Measurements from ENCODE around the gene MRPS18A. TPM values are rescaled to one million over a fixed set of nuclear protein-coding genes. Genes with fewer than 3 reads are reported as not detected.

The MRPS18A gene
- total RNA-seq (2014; rRNA removed; shearing (Covaris generic)) = 47.9 and 57.6 TPM in 2 replicates

- H3K9me3 ChIP-seq (replicated peaks) = no peaks in the 10 kb centered on the region
- peak within 1 kb of the TSS; percentile 59 for H3K4me3 ChIP-seq
- H3K36me3 ChIP-seq = peaks cover 14% of the 10 kb centered on the region
- no peaks in the 10 kb centered on the region; the same call in 1 of the 2 replicates for H3K27me3 ChIP-seq (replicated peaks)
- peak; percentile 59 to 78 for DNase-seq (ENCODE audit: low read depth in 1 of 2, low spot score in 2 of 2)
- H3K4me1 ChIP-seq (replicated peaks) = peaks cover 18% of the 10 kb centered on the region
- H3K27ac ChIP-seq = peak within 1 kb of the TSS; percentile 35
These were observed at the start of gene MRPS18A for GRCh38 chr6:43687437-43688347. TSS of gene MRPS18A (minus strand) at chr6:43687791. CDS start at chr6:43687779, 12 bp downstream.

DNA sequence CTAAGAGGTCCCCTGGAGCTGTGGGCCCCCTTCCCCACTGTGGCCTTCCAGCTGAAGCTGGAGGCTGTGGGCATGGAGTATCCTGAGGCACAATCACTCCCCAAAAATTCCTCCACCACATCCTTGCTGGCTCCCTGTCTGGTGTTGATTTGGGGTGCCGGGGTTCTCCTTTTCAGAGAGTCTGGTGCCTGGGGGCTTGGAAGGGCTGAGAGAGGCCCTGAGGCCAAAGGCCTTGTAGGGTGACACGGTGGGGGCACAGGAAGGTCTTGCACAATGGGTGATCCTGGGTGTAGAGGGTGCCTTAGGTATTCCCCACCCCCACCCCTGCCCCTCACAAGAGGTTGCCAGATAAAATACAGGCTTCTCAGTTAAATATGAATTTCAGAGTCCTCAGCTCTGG is 49.3 kb upstream of the MRPS18A start:
- DNase-seq (ENCODE audit: low read depth in 1 of 2, low spot score in 2 of 2) = no peak
- no peaks in the 10 kb centered on the region for H3K27me3 ChIP-seq (replicated peaks)
- no peak overlapping the region for H3K4me3 ChIP-seq
- H3K36me3 ChIP-seq = no peaks in the 10 kb centered on the region
- no peak overlapping the region for H3K27ac ChIP-seq
- no peaks in the 10 kb centered on the region for H3K9me3 ChIP-seq (replicated peaks)
- no peaks in the 10 kb centered on the region for H3K4me1 ChIP-seq (replicated peaks)

- H3K36me3 ChIP-seq = no peaks in the 10 kb centered on the region
- DNase-seq (ENCODE audit: low read depth in 1 of 2, low spot score in 2 of 2) = no peak
- H3K4me3 ChIP-seq = no peak overlapping the region
- no peak overlapping the region for H3K27ac ChIP-seq
- no peaks in the 10 kb centered on the region for H3K4me1 ChIP-seq (replicated peaks)
- no peaks in the 10 kb centered on the region for H3K9me3 ChIP-seq (replicated peaks)
- H3K27me3 ChIP-seq (replicated peaks) = no peaks in the 10 kb centered on the region
These were observed 48.7 kb upstream of the MRPS18A start for GRCh38 chr6:43736211-43736786.

DNA sequence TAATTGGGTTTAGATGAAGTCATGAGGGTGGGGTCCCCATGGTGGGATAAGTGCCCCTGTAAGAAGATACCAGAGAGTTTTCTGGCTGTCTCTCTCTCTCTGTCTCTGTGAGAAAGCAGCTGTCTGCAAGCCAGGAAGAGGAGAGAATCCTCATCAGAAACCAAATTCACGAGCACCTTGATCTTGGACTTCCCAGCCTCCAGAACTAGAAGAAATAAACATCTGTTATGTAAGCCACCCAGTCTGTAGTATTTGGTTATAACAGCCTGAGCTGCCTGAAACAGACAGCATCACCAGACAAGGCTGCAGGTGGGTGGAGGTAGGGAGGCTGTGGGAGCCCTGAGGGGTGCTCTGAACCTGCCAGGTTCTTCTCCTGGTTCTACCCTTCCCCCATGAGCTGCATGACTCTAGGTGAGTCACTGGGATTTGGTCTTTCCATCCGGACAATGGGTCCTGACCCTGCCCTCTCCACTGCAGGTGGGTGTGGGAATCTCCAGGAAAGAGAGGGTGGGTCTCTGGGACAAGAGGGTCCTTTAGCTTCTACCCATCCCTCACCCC is 48.1 kb upstream of the MRPS18A start:
- Histone ChIP-seq H3K4me1 (replicated peaks) (no peaks in the 10 kb centered on the region), H3K4me3 (no peak overlapping the region), H3K27ac (no peak overlapping the region), H3K36me3 (no peaks in the 10 kb centered on the region), H3K9me3 (replicated peaks) (no peaks in the 10 kb centered on the region), H3K27me3 (replicated peaks) (no peaks in the 10 kb centered on the region)
- no peak for DNase-seq (ENCODE audit: low read depth in 1 of 2, low spot score in 2 of 2)

GRCh38 chr6:43734294-43734665 is 46.7 kb upstream of the MRPS18A start:
- no peak for DNase-seq (ENCODE audit: low read depth in 1 of 2, low spot score in 2 of 2)
- Histone ChIP-seq H3K36me3 (no peaks in the 10 kb centered on the region), H3K4me3 (no peak overlapping the region), H3K27me3 (replicated peaks) (no peaks in the 10 kb centered on the region), H3K27ac (no peak overlapping the region), H3K4me1 (replicated peaks) (no peaks in the 10 kb centered on the region), H3K9me3 (replicated peaks) (no peaks in the 10 kb centered on the region)

DNA sequence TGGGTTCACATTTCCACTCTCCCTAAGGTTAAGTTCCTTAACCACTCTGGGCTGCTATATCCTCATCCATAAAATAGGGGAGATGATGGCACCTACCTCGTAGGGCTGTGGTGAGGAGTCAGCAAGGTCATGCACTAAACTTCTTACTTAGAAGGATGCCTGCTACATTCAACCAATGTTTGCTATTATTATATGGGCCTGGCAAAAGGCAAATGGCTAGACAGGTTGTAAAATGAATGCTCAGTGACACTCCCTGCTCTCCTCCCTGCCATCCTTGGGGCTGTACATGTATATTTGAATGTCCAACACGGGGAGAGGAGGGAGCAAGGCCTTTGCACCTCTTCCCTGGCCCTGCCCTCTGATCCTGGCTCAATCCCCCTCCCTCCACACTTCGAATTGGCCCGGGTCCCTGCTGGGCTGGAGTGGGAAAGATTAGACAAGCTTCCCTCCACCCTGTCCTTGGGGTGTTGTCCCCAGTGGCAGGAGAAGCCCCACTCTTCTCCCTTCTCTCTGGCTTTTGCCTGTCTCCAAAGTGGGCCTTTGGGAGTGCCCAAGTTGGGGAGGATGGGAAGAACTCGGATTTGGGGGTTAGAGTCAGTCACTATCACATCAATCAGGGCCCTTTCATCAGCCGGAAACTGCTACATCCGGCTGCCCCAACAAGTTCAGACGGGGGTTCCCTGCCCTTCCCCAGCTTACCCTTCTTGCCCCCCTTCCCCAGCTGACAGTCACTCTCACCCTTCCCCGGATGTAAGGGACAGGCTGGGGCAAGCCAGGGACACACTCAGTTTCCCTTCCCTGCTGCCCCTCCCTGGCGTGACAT is 46.1 kb upstream of the MRPS18A start:
- Histone ChIP-seq H3K27me3 (replicated peaks) (no peaks in the 10 kb centered on the region), H3K27ac (no peak overlapping the region), H3K36me3 (no peaks in the 10 kb centered on the region), H3K9me3 (replicated peaks) (no peaks in the 10 kb centered on the region), H3K4me3 (no peak overlapping the region), H3K4me1 (replicated peaks) (no peaks in the 10 kb centered on the region)
- no peak for DNase-seq (ENCODE audit: low read depth in 1 of 2, low spot score in 2 of 2)

DNA sequence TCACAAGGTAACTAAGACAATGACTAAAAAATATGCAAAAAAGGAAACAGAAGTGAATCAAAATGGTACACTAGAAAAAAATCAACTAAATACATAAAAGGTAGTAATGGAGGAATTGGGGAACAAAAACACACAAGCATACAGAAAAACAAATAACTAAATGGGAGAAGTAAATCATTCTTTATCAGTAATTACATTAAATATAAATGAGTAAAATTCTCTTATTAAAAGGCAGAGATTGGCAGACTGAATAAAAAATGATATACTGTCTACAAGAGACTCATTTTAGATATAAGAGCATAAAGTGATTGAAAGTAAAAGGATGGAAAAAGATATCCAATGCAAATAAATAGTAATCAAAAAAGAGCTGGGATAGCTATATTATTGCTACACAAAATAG is 43.0 kb upstream of the MRPS18A start:
- no peak for DNase-seq (ENCODE audit: low read depth in 1 of 2, low spot score in 2 of 2)
- no peaks in the 10 kb centered on the region; the same call in 1 of the 2 replicates for H3K4me1 ChIP-seq (replicated peaks)
- H3K4me3 ChIP-seq = no peak overlapping the region
- H3K27me3 ChIP-seq (replicated peaks) = no peaks in the 10 kb centered on the region
- no peaks in the 10 kb centered on the region for H3K36me3 ChIP-seq
- no peak overlapping the region for H3K27ac ChIP-seq
- no peaks in the 10 kb centered on the region for H3K9me3 ChIP-seq (replicated peaks)

DNA sequence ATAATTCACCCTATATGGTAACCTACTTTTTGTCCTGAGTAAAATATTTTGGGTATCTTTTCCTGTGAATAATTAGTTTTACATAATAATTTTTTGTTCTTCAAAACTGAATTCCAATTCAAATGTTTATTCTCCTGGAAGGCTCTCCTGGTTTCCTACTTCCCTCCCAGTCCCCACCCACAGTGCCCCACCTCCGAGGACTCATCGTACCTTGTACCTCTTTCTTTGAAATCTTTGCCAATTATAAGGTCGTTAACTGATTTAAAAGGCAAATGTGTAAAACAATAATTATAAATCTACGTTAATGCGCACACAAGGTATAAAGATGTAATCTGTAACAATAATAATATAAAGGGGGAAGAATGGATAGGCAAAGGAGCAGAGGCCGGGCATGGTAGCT is 41.9 kb upstream of the MRPS18A start:
- Histone ChIP-seq H3K27me3 (replicated peaks) (no peaks in the 10 kb centered on the region), H3K4me3 (no peak overlapping the region), H3K27ac (no peak overlapping the region), H3K4me1 (replicated peaks) (peaks cover 11% of the 10 kb centered on the region), H3K9me3 (replicated peaks) (no peaks in the 10 kb centered on the region), H3K36me3 (no peaks in the 10 kb centered on the region)
- DNase-seq (ENCODE audit: low read depth in 1 of 2, low spot score in 2 of 2) = no peak

DNA sequence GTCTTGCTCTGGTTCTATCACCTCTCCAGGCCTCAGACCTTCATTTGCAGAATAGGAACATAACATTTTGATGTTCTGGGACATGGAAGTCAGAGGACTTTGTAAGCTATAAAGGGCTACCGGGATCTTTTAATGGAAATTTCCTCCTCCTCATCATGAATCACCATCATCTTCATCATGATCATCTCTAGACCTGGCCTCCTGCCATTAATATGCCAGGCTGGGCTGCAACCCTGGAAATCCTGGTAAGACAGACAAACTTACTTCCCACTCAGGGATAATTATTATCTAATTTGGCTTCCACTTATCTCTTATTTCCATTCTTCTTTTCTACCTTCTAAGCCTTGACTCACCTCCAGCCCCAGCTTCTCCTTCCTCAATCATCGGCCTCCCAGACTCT is 41.0 kb upstream of the MRPS18A start:
- H3K9me3 ChIP-seq (replicated peaks) = no peaks in the 10 kb centered on the region
- no peaks in the 10 kb centered on the region for H3K27me3 ChIP-seq (replicated peaks)
- peaks cover 17% of the 10 kb centered on the region for H3K4me1 ChIP-seq (replicated peaks)
- DNase-seq (ENCODE audit: low read depth in 1 of 2, low spot score in 2 of 2) = no peak
- no peak overlapping the region for H3K27ac ChIP-seq
- H3K36me3 ChIP-seq = no peaks in the 10 kb centered on the region
- no peak overlapping the region for H3K4me3 ChIP-seq

- Histone ChIP-seq H3K4me1 (replicated peaks) (peaks cover 17% of the 10 kb centered on the region), H3K36me3 (no peaks in the 10 kb centered on the region), H3K9me3 (replicated peaks) (no peaks in the 10 kb centered on the region), H3K4me3 (no peak overlapping the region), H3K27me3 (replicated peaks) (no peaks in the 10 kb centered on the region), H3K27ac (no peak overlapping the region)
- DNase-seq (ENCODE audit: low read depth in 1 of 2, low spot score in 2 of 2) = no peak
These were observed 40.0 kb upstream of the MRPS18A start for GRCh38 chr6:43727634-43728033.

GRCh38 chr6:43725643-43726580 is 38.3 kb upstream of the MRPS18A start:
- Histone ChIP-seq H3K27ac (no peak overlapping the region), H3K36me3 (no peaks in the 10 kb centered on the region), H3K9me3 (replicated peaks) (no peaks in the 10 kb centered on the region), H3K4me1 (replicated peaks) (peaks cover 17% of the 10 kb centered on the region), H3K4me3 (no peak overlapping the region), H3K27me3 (replicated peaks) (0 out of 2 replicates have a peak, but pooled peaks cover 3% of the 10 kb centered on the region)
- DNase-seq (ENCODE audit: low read depth in 1 of 2, low spot score in 2 of 2) = no peak

DNA sequence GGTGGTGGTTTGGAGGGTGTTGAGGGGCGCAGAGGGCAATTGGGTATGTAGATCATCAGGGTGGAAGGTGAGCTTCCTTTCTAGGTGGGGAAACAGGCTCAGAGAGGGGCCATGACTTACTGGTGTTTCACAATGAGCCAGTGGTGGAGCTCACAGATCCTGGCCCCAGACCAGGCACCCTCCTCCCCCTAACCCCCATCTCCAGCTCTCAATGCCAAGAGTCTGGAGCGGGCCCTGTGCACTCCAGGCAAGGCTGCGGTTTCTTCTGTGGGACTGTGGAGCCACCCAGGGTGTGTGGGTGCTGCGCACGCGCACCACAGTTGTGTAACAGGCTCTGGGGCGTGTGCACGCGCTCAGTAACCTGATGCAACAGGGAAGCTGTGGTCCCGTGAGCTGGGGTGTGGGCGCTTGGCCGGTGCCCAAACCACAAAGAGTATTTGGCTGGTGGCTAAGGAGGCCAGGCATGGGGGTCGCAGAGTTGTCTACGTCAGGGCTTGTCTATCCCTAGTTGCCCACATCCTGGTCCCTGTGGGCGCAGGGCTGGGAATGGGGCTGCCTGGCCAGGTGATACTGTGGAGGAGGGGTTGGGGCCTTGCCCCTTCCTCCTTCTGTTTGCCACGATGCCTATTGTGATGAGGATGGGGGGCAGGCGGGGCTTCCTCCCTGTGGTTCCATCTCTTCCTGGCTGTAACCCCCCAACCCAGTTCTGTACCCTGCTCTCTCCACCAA is 37.5 kb upstream of the MRPS18A start:
- peaks cover 17% of the 10 kb centered on the region for H3K4me1 ChIP-seq (replicated peaks)
- no peak overlapping the region for H3K27ac ChIP-seq
- peak; percentile 87 to 93 for DNase-seq (ENCODE audit: low read depth in 1 of 2, low spot score in 2 of 2)
- H3K36me3 ChIP-seq = no peaks in the 10 kb centered on the region
- H3K27me3 ChIP-seq (replicated peaks) = 0 out of 2 replicates have a peak, but pooled peaks cover 3% of the 10 kb centered on the region
- no peak overlapping the region for H3K4me3 ChIP-seq
- no peaks in the 10 kb centered on the region for H3K9me3 ChIP-seq (replicated peaks)

All from SJSA1 (cell line).